Measurements from ENCODE around the gene MID1. TPM values are rescaled to one million over a fixed set of nuclear protein-coding genes. Genes with fewer than 3 reads are reported as not detected.

Gene MID1
- total RNA-seq, 1 experiment from 2014 or later, result 25.7 TPM

- DNase-seq (ENCODE audit: low read depth), result no peak
Observed at GRCh38 chrX:10444204-10444603, 176.2 kb downstream of the MID1 start.

GRCh38 chrX:10441464-10441863 lies 178.9 kb downstream of the MID1 start:
- DNase-seq (ENCODE audit: low read depth), result no peak

- DNase-seq (ENCODE audit: low read depth), result no peak
Observed at GRCh38 chrX:10433296-10433965, 187.0 kb downstream of the MID1 start.

GRCh38 chrX:10429908-10430307 lies 190.5 kb downstream of the MID1 start:
- DNase-seq (ENCODE audit: low read depth), result no peak

DNA sequence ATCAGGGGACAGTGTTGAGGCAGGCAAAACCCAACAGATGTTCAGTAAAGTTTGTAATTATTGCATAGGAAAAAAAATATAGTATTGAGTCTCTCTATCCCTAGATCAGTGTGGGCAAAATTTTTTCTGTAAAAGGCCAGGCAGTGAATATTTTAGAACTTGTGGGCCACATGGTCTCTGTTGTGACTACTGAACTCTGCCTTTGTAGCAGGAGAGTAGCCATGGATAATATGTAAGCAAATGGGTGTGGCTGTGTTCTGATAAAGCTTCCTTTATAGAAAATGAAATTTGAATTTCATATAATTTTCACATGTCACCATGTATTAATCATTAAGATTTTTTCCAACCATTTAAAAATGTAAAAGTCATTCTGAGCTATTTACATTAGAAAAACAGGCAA lies 193.1 kb downstream of the MID1 start:
- DNase-seq (ENCODE audit: low read depth), result no peak

- peak; percentile 6 for DNase-seq (ENCODE audit: low read depth)
Observed at GRCh38 chrX:10423716-10424115, 196.7 kb downstream of the MID1 start.

DNA sequence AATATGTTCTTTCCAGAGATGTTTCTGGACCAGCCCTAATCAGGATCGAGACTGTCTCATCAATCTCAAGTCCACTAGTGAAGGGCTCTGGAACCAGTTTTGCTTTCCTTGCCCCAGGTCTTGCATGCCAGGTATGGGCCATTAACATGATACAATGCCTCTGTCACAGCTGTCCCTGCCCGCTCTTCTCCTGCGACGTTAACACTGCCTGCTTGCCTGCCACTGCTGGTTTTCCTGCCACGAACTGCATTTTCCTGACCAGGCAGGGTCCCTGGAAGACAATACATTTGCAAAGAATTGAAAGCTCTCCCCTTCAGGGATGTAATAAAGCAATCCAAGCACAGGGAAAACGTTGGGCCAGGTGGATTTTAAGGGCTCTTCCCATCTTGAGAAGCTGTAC lies 200.3 kb downstream of the MID1 start:
- DNase-seq (ENCODE audit: low read depth), result no peak

DNA sequence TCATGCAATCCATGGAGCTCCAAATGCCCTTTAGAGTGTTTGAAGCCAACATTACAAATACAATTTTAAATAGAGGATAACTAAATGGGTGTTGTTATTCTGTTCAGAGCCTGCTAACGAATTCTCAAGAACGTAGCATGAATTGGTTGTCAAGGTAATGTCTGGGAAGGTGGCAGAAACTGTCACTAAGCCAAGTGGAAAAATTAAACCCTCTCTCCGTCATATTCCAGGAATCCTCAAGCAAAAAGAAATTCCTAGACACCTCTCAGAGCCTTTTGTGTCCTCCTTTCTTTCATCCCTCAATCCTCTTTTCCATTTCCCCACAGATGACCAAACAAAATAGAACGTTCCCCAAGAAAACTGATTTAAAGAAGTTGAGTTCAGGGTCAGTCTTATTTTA lies 204.0 kb downstream of the MID1 start:
- no peak for DNase-seq (ENCODE audit: low read depth)

GRCh38 chrX:10415306-10416001 lies 204.9 kb downstream of the MID1 start:
- DNase-seq (ENCODE audit: low read depth), result peak; percentile 10

GRCh38 chrX:10414862-10415261 lies 205.5 kb downstream of the MID1 start:
- no peak for DNase-seq (ENCODE audit: low read depth)

DNA sequence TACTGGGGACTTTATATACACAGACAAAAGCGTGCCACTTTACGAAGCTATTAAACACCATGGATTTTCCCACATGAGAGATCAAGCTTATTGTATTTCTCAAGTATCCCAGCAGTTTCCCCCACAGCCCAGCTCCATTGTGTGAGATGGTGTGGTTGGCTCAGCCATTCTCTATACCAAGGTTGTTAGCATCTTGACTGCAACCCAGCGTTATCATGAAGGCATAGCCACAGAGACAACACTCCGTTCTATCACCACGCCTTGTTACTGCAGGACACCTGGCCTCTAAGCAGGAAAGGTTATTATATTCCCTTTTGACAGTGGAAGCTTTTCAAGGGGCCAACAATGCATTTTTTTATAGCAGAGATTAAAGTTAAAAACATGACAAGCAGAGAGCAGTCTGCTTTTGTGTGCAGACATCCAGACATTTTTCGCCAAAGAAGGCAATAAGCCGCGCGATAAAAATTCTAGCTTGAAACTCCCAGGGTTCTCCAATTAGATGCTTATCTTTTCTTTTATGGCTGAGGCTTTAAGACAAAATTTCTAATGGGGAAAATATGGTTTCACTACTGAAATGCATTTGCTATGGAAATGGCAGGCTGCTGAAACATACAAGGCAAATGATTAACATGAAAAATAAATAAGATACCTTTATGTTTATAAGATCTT lies 206.1 kb downstream of the MID1 start:
- DNase-seq (ENCODE audit: low read depth), result no peak

GRCh38 chrX:10404436-10404835 lies 215.9 kb downstream of the MID1 start:
- no peak for DNase-seq (ENCODE audit: low read depth)

DNA sequence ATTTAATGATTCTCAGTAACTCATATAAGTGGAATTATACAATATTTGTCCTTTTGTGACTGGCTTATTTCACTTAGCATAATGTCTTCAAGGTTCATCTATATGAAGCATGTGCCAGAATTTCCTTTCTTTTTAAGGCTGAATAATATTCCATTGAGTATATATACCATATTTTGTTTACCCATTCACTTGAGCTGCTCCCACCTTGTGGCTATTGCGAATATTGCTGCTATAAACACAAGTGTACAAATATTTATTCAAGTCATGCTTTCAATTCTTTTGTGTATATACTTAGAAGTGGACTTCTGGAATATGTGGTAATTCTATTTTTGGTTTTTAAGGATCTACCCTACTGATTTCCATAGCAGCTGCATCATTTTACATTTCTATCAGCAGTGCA lies 219.1 kb downstream of the MID1 start:
- no peak for DNase-seq (ENCODE audit: low read depth)

DNA sequence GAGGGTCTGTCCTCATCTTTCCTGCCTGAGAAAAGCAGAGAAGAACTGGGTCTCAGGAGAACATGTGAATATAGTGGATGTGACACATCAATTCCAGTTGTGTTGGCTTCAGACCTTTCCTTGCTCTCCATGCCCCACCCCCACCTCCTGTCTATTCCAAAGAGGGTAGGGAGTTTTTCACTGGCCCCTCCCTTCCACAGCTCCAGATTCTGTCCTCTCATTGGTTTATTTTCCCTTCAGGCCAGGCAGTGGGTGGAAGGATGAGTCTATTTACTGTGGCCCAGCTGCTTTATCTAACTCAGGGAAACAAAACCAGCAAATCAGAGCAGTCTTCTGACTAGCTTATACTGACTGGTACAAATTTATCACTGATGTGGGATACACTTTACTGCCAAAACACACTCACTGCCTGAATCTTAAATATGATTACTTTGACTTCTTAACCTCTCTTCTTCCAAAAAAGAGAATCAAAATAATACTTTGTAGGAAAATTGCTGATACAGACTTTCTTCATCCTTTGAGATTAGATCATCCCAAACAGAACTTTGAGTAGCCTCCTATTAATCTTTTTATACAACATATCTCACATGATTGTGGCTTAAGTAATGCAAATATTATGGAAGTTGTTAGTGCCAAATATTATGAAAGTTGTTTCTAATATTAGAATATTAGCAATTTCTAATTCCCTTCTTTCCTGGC lies 221.2 kb downstream of the MID1 start:
- no peak for DNase-seq (ENCODE audit: low read depth)

GRCh38 chrX:10398215-10398614 lies 222.2 kb downstream of the MID1 start:
- DNase-seq (ENCODE audit: low read depth), result no peak

GRCh38 chrX:10397349-10397748 lies 223.0 kb downstream of the MID1 start:
- no peak for DNase-seq (ENCODE audit: low read depth)

DNA sequence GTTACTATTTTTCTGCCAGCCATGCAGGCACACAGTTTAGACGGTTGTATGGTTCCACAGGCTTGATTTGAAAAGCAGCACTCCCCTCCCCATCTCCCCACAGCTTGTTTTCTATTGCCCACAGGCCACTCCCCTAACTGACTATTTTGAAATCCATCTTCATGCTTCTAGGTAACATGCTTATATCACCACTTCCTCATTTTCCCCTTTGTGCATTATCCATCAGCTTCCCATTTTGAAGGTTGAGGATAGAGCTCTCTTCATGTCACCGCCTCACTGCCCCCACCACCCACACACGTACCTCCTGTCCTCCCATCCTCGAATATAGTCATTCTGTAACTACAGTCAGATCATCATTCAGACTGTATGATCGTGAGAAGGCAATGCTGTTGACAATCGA lies 224.7 kb downstream of the MID1 start:
- no peak for DNase-seq (ENCODE audit: low read depth)

Measured in Daoy (cell line).